Natural killer cell (primary cell): Measurements from ENCODE around the gene ARMC9. TPM values are rescaled to one million over a fixed set of nuclear protein-coding genes. Genes with fewer than 3 reads are reported as not detected.

Experiments
- ATAC-seq, 3 donors: fragments of 150-1000 bp in 2 of 3; fragments of 200-7000 bp in 1 of 3; cut with Tn5 transposase; 1 replicate in 1 of 3; 2 replicates in 2 of 3; pipeline ENCODE4 v1.10.0; 2021; ENCODE audit warnings: mild to moderate bottlenecking in 2 of 3, moderate library complexity in 2 of 3
- DNase-seq, 2 donors: peaks; one replicate each; pipeline versions ENCODE4 v3.0.0 to v3.0.0-alpha.2; 2013 to 2021; ENCODE audit warnings: mixed read lengths in 1 of 2
- H3K27ac ChIP-seq: one replicate; pipeline ENCODE4 v1.5.1; 2013; ENCODE audit warnings: mild to moderate bottlenecking, low read length
- H3K27me3 ChIP-seq: one replicate; pipeline ENCODE4 v1.6.1; 2013; ENCODE audit warnings: low read length; ENCODE audit not compliant: control insufficient read depth, insufficient read depth
- H3K36me3 ChIP-seq: one replicate; pipeline ENCODE4 v1.6.1; 2013; ENCODE audit warnings: low read length; ENCODE audit not compliant: control insufficient read depth, insufficient read depth
- H3K4me1 ChIP-seq: one replicate; pipeline ENCODE4 v1.6.1; 2013; ENCODE audit warnings: low read length; ENCODE audit not compliant: control insufficient read depth, insufficient read depth
- H3K4me3 ChIP-seq: one replicate; pipeline ENCODE4 v1.5.1; 2013; ENCODE audit warnings: low read length
- H3K9me3 ChIP-seq: one replicate; pipeline ENCODE4 v1.6.1; 2013; ENCODE audit warnings: low read length; ENCODE audit not compliant: control insufficient read depth, insufficient read depth
- H3K27ac Mint-ChIP-seq, 2 donors: one replicate each; pipeline ENCODE4 v1.8.0; 2022; ENCODE audit warnings: mild to moderate bottlenecking in 2 of 2, mixed read lengths in 2 of 2, moderate library complexity in 1 of 2
- H3K27me3 Mint-ChIP-seq, 2 donors: one replicate each; pipeline ENCODE4 v1.8.0; 2022; ENCODE audit warnings: low read depth in 2 of 2, mixed read lengths in 2 of 2
- H3K36me3 Mint-ChIP-seq: one replicate; pipeline ENCODE4 v1.8.0; 2022; ENCODE audit warnings: mixed read lengths
- H3K4me1 Mint-ChIP-seq, 2 donors: one replicate each; pipeline ENCODE4 v1.8.0; 2022; ENCODE audit warnings: mixed read lengths in 2 of 2
- H3K4me3 Mint-ChIP-seq: one replicate; pipeline ENCODE4 v1.8.0; 2022; ENCODE audit warnings: mild to moderate bottlenecking, moderate library complexity, mixed read lengths
- H3K9me3 Mint-ChIP-seq, 2 donors: one replicate each; pipeline ENCODE4 v1.8.0; 2022; ENCODE audit warnings: mixed read lengths in 2 of 2
- CTCF ChIP-seq: fragments of 200-600 bp; IDR thresholded peaks from one replicate; pipeline ENCODE4 v1.8.0; 2022; ENCODE audit warnings: antibody characterized with exemption
- WGBS: methylation state at CpG from one replicate; pipeline ENCODE4 v1.1.7; 2013; ENCODE audit warnings: missing lambda C conversion rate; ENCODE audit not compliant: insufficient coverage; 5-methylcytosine and 5-hydroxymethylcytosine counted together
- intact Hi-C: fragments of 100-400 bp; cut with micrococcal nuclease; formaldehyde crosslinking; loops from one replicate; pipeline ENCODE4 v1.14.2; 2022
- total RNA-seq, 4 donors: library from RNA; stranded (reverse); fragments of 120-200 nt in 1 of 4; gene quantifications; one replicate each; pipeline versions ENCODE4 v1.2.3 to v1.2.4, GENCODE V29; 2013 to 2022

ARMC9 gene
- total RNA-seq, 3 donors from 2014 or later (not counting 1 experiment from before 2014, with no cell fraction given), result 1.2 to 2.3 (median 2.0) TPM

GRCh38 chr2:231185886-231186285 is 12.5 kb upstream of the ARMC9 start:
- Mint-ChIP-seq H3K36me3 (no peaks in the 10 kb centered on the region), H3K27ac (no peak overlapping the region), H3K27me3 (peaks cover 6 to 12% of the 10 kb centered on the region in 2 donors), H3K4me1 (no peaks in the 10 kb centered on the region), H3K9me3 (no peaks in the 10 kb centered on the region), H3K4me3 (no peak overlapping the region)
- Histone ChIP-seq H3K36me3 (no peaks in the 10 kb centered on the region), H3K4me1 (no peaks in the 10 kb centered on the region), H3K27me3 (peaks cover 4% of the 10 kb centered on the region), H3K9me3 (no peaks in the 10 kb centered on the region), H3K4me3 (no peak overlapping the region), H3K27ac (no peak overlapping the region)
- TF ChIP-seq CTCF, result no peak
- ATAC-seq, result no peak
- intact Hi-C loops, result no loop called here
- WGBS, result 87% methylated on average over 3 of the region's 4 CpGs
- no peak for DNase-seq

GRCh38 chr2:231186325-231186724 is 12.1 kb upstream of the ARMC9 start:
- TF ChIP-seq CTCF, result no peak
- no peak for ATAC-seq
- H3K4me1 ChIP-seq, result no peaks in the 10 kb centered on the region
- no peak for DNase-seq
- Mint-ChIP-seq H3K36me3 (no peaks in the 10 kb centered on the region), H3K27me3 (peaks cover 6 to 12% of the 10 kb centered on the region in 2 donors), H3K27ac (no peak overlapping the region), H3K4me3 (no peak overlapping the region), H3K9me3 (no peaks in the 10 kb centered on the region), H3K4me1 (no peaks in the 10 kb centered on the region)
- peaks cover 6% of the 10 kb centered on the region for H3K27me3 ChIP-seq
- intact Hi-C loops, result no loop called here
- no peak overlapping the region for H3K4me3 ChIP-seq
- H3K9me3 ChIP-seq, result no peaks in the 10 kb centered on the region
- H3K36me3 ChIP-seq, result no peaks in the 10 kb centered on the region
- 69% methylated on average over 7 of the region's 7 CpGs for WGBS
- H3K27ac ChIP-seq, result no peak overlapping the region

- no peaks in the 10 kb centered on the region for H3K4me1 ChIP-seq
- no peak overlapping the region for H3K27ac ChIP-seq
- TF ChIP-seq CTCF, result no peak
- DNase-seq (no peak), ATAC-seq (no peak)
- 88% methylated on average over 17 of the region's 18 CpGs for WGBS
- Mint-ChIP-seq H3K9me3 (no peaks in the 10 kb centered on the region), H3K4me1 (no peaks in the 10 kb centered on the region), H3K36me3 (no peaks in the 10 kb centered on the region), H3K4me3 (no peak overlapping the region), H3K27ac (no peak overlapping the region), H3K27me3 (peaks cover 6 to 20% of the 10 kb centered on the region in 2 donors)
- H3K4me3 ChIP-seq, result no peak overlapping the region
- no peaks in the 10 kb centered on the region for H3K9me3 ChIP-seq
- no peaks in the 10 kb centered on the region for H3K36me3 ChIP-seq
- peaks cover 6% of the 10 kb centered on the region for H3K27me3 ChIP-seq
- intact Hi-C loops, result no loop called here
These were observed 10.5 kb upstream of the ARMC9 start for GRCh38 chr2:231187736-231188505.
